Mammary epithelial cell (primary cell): ENCODE measurements around the gene CENPX.

Experiments
- CTCF ChIP-seq, 2 donors: IDR thresholded peaks in 1 of 2; conservative IDR thresholded peaks in 1 of 2; 2 replicates each; pipeline ENCODE4 v1.5.1; 2011 to 2012; ENCODE audit warnings: inconsistent platforms in 2 of 2, low read length in 2 of 2, mild to moderate bottlenecking in 2 of 2, control low read depth in 1 of 2, low read depth in 1 of 2; ENCODE audit not compliant: insufficient read depth in 1 of 2; ENCODE audit errors: extremely low read depth in 1 of 2
- EZH2 ChIP-seq: IDR thresholded peaks from 2 replicates; pipeline ENCODE4 v1.6.1; 2012; ENCODE audit warnings: low read length, inconsistent platforms, borderline replicate concordance

GRCh38 chr17:82003411-82004381 is 19.0 kb downstream of the CENPX start:
- TF ChIP-seq CTCF (conservative IDR thresholded peaks at IDR 0.05 in 1 of 2, IDR thresholded peaks at IDR 0.05 in 1 of 2; ENCODE audit: extremely low read depth in 1 of 2, insufficient read depth in 1 of 2, low read depth in 1 of 2, low read length in 2 of 2) (peak in 1 of 2 donors; percentile 2), EZH2 (no peak)
